HCT116 (cell line): Measurements from ENCODE around the gene STARD4. TPM values are rescaled to one million over a fixed set of nuclear protein-coding genes. Genes with fewer than 3 reads are reported as not detected.

ENCODE experiments used
- ATAC-seq: fragments of 200-7000 bp; cut with Tn5 transposase; 2 replicates; pipeline ENCODE4 v1.9.1; 2020; ENCODE audit warnings: mild to moderate bottlenecking, moderate library complexity
- BruUV-seq: library from RNA; stranded (reverse); fragments of 400-500 nt; replicated peaks from 2 replicates; lab custom pipeline; 2021; lab: Mats Ljungman, UMichigan
- CTCF ChIA-PET: fragments of 300-600 bp; sonication (Branson Sonifier 250); formaldehyde crosslinking; loops from one replicate; lab custom pipeline; 2021; ENCODE audit warnings: antibody characterized with exemption; lab: Charles Lee
- POLR2A ChIA-PET: fragments of 300-600, 350-600 bp; sonication (Branson Sonifier 250); formaldehyde crosslinking; loops from one replicate; lab custom pipeline; 2021; ENCODE audit warnings: antibody characterized with exemption; lab: Charles Lee
- RAD21 ChIA-PET, 2 experiments: fragments of 300-600 bp; sonication (Branson Sonifier 250); formaldehyde crosslinking; loops; one replicate each; lab custom pipeline; 2023; ENCODE audit warnings: low total read pairs in 2 of 2; ENCODE audit not compliant: uncharacterized antibody in 2 of 2, unreplicated experiment in 2 of 2, low non-redundant PET in 1 of 2; lab: Charles Lee
- DNase-seq: peaks from one replicate; pipeline ENCODE4 v3.0.0-alpha.2; 2010; ENCODE audit warnings: low read depth, low spot score
- H2AFZ ChIP-seq: fragments of 200-600 bp; shearing (Covaris generic), sonication (generic); 2 replicates; pipeline ENCODE4 v1.6.1; 2017; ENCODE audit warnings: low read depth, mixed run types, mixed read lengths, antibody characterized with exemption, low read length; ENCODE audit not compliant: poor library complexity, severe bottlenecking
- H3K27ac ChIP-seq: 2 replicates; pipeline ENCODE4 v1.5.1; 2012; ENCODE audit warnings: low read depth, low read length
- H3K27me3 ChIP-seq: fragments of 200-600 bp; sonication (generic); 2 replicates; pipeline ENCODE4 v1.6.1; 2016; ENCODE audit warnings: mixed run types, low read length, mixed read lengths; ENCODE audit not compliant: insufficient read depth
- H3K36me3 ChIP-seq, 2 experiments: fragments of 200-500 bp in 1 of 2; fragments of 200-600 bp in 1 of 2; sonication (Bioruptor generic) in 1 of 2; sonication (generic) in 1 of 2; 2 replicates each; pipeline versions ENCODE4 v1.5.1 to v1.6.1; 2014 to 2016; ENCODE audit warnings: low read length in 2 of 2, inconsistent platforms in 1 of 2, mixed read lengths in 1 of 2, mixed run types in 1 of 2; ENCODE audit not compliant: insufficient read depth in 2 of 2, control insufficient read depth in 1 of 2
- H3K4me1 ChIP-seq, 2 experiments: fragments of 200-600 bp in 1 of 2; sonication (generic) in 1 of 2; 2 replicates each; pipeline versions ENCODE4 v1.5.1 to v1.6.1; 2012 to 2017; ENCODE audit warnings: low read length in 2 of 2, inconsistent platforms in 1 of 2, mild to moderate bottlenecking in 1 of 2, mixed read lengths in 1 of 2, mixed run types in 1 of 2, moderate library complexity in 1 of 2; ENCODE audit not compliant: insufficient read depth in 2 of 2, control insufficient read depth in 1 of 2
- H3K4me2 ChIP-seq: fragments of 200-600 bp; sonication (generic); 2 replicates; pipeline ENCODE4 v1.6.1; 2017; ENCODE audit warnings: mixed run types, low read length, mixed read lengths
- H3K4me3 ChIP-seq, 2 experiments: fragments of 200-600 bp in 1 of 2; sonication (generic) in 1 of 2; replicated peaks in 1 of 2; 2 replicates each; pipeline ENCODE4 v1.5.1; 2011 to 2016; ENCODE audit warnings: low read length in 2 of 2, control low read depth in 1 of 2, low read depth in 1 of 2, mild to moderate bottlenecking in 1 of 2, mixed read lengths in 1 of 2, mixed run types in 1 of 2
- H3K79me2 ChIP-seq: fragments of 200-600 bp; sonication (generic); 2 replicates; pipeline ENCODE4 v1.6.1; 2017; ENCODE audit warnings: mild to moderate bottlenecking, mixed run types, low read length, moderate library complexity, mixed read lengths; ENCODE audit not compliant: insufficient read depth
- H3K9ac ChIP-seq: fragments of 200-600 bp; sonication (generic); 2 replicates; pipeline ENCODE4 v1.6.1; 2016; ENCODE audit warnings: low read length, mixed read lengths
- H3K9me2 ChIP-seq: fragments of 200-600 bp; sonication (generic), shearing (Covaris generic); 2 replicates; pipeline ENCODE4 v1.6.1; 2017; ENCODE audit warnings: mixed run types, mild to moderate bottlenecking, moderate library complexity; ENCODE audit not compliant: insufficient read depth
- H3K9me3 ChIP-seq, 2 experiments: fragments of 200-500 bp in 1 of 2; fragments of 200-600 bp in 1 of 2; sonication (Bioruptor generic) in 1 of 2; sonication (generic) in 1 of 2; 2 replicates each; pipeline ENCODE4 v1.6.1; 2014 to 2017; ENCODE audit warnings: low read length in 2 of 2, mixed read lengths in 2 of 2, inconsistent platforms in 1 of 2, low read depth in 1 of 2, mild to moderate bottlenecking in 1 of 2, mixed run types in 1 of 2, moderate library complexity in 1 of 2; ENCODE audit not compliant: control insufficient read depth in 1 of 2, insufficient read depth in 1 of 2
- H4K20me1 ChIP-seq: fragments of 200-600 bp; sonication (generic), shearing (Covaris generic); 2 replicates; pipeline ENCODE4 v1.6.1; 2017; ENCODE audit warnings: mixed run types, mild to moderate bottlenecking, moderate library complexity; ENCODE audit not compliant: insufficient read depth
- ATF3 ChIP-seq: IDR thresholded peaks from 2 replicates; pipeline ENCODE4 v1.6.1; 2012
- CBX3 ChIP-seq: IDR thresholded peaks from 2 replicates; pipeline ENCODE4 v1.6.1; 2012; ENCODE audit warnings: low read depth
- CEBPB ChIP-seq: IDR thresholded peaks from 2 replicates; pipeline ENCODE4 v1.6.1; 2012; ENCODE audit warnings: low read depth
- CTCF ChIP-seq, 3 experiments: fragments of 200-600 bp in 1 of 3; sonication (generic) in 1 of 3; IDR thresholded peaks in 2 of 3; conservative IDR thresholded peaks in 1 of 3; 2 replicates each; pipeline ENCODE4 v1.5.1; 2012 to 2017; ENCODE audit warnings: low read depth in 2 of 3, low read length in 2 of 3, antibody characterized with exemption in 1 of 3, borderline replicate concordance in 1 of 3, control low read depth in 1 of 3, mild to moderate bottlenecking in 1 of 3, mixed read lengths in 1 of 3, mixed run types in 1 of 3, moderate library complexity in 1 of 3; ENCODE audit not compliant: insufficient read depth in 1 of 3
- EGR1 ChIP-seq: IDR thresholded peaks from 2 replicates; pipeline ENCODE4 v1.6.1; 2012; ENCODE audit warnings: low read depth
- EZH2 ChIP-seq: fragments of 200-600 bp; sonication (generic); IDR thresholded peaks from 2 replicates; pipeline ENCODE4 v1.6.1; 2017; ENCODE audit warnings: antibody characterized with exemption, mixed run types
- EZH2phosphoT487 ChIP-seq: fragments of 200-600 bp; IDR thresholded peaks from 2 replicates; pipeline ENCODE4 v1.6.1; 2018; ENCODE audit warnings: antibody characterized with exemption, borderline replicate concordance
- JUND ChIP-seq: IDR thresholded peaks from 2 replicates; pipeline ENCODE4 v1.6.1; 2012
- POLR2A ChIP-seq: IDR thresholded peaks from 2 replicates; pipeline ENCODE4 v1.7.0; 2011; ENCODE audit warnings: borderline replicate concordance; ENCODE audit not compliant: insufficient read depth, insufficient read length; ENCODE audit errors: extremely low read depth
- REST ChIP-seq: IDR thresholded peaks from 2 replicates; pipeline ENCODE4 v1.6.1; 2012; ENCODE audit warnings: low read depth
- SIN3A ChIP-seq: IDR thresholded peaks from 2 replicates; pipeline ENCODE4 v1.6.1; 2012; ENCODE audit warnings: low read depth
- SP1 ChIP-seq: IDR thresholded peaks from 2 replicates; pipeline ENCODE4 v1.6.1; 2012; ENCODE audit warnings: low read depth
- SRF ChIP-seq: IDR thresholded peaks from 2 replicates; pipeline ENCODE4 v1.6.1; 2012; ENCODE audit warnings: low read depth
- ZFX ChIP-seq: fragments of 450-650 bp; IDR thresholded peaks from 2 replicates; pipeline ENCODE4 v1.6.1; 2017
- ZNF274 ChIP-seq: fragments of 200-500 bp; sonication (Bioruptor generic); IDR thresholded peaks from 2 replicates; pipeline ENCODE4 v1.6.1; 2014; ENCODE audit warnings: mild to moderate bottlenecking, low read depth, low read length, inconsistent platforms
- intact Hi-C: fragments of 100-400 bp; cut with micrococcal nuclease; formaldehyde crosslinking; loops from 2 replicates; pipeline ENCODE4 v1.10.0; 2022
- total RNA-seq: library from RNA; stranded (reverse); gene quantifications from one replicate; pipeline ENCODE4 v1.2.1, GENCODE V29; 2021; ENCODE audit not compliant: unreplicated experiment

The STARD4 gene
- total RNA-seq, 1 experiment from 2014 or later: 44.3 TPM

- RAD21 ChIA-PET: no interaction called here
- no peaks in the 10 kb centered on the region for H3K79me2 ChIP-seq
- POLR2A ChIA-PET: no interaction called here
- H3K36me3 ChIP-seq: no peaks in the 10 kb centered on the region
- H3K27ac ChIP-seq: no peak overlapping the region
- TF ChIP-seq EZH2 (no peak), ATF3 (no peak), POLR2A (no peak), SIN3A (no peak), ZFX (no peak), ZNF274 (no peak), CEBPB (no peak), SP1 (no peak), JUND (no peak), EZH2phosphoT487 (no peak), SRF (no peak)
- no peaks in the 10 kb centered on the region for H3K27me3 ChIP-seq
- no peaks in the 10 kb centered on the region for H4K20me1 ChIP-seq
- no peak overlapping the region for H3K4me3 ChIP-seq
- CTCF ChIA-PET: no interaction called here
- ATAC-seq: no peak
- no peaks in the 10 kb centered on the region for H3K9me3 ChIP-seq
- H3K4me2 ChIP-seq: no peak overlapping the region
- BruUV-seq: no TSS peak
- no peak overlapping the region for H2AFZ ChIP-seq
- no peak for DNase-seq
- peaks cover 4 to 8% of the 10 kb centered on the region in 2 experiments; a peak in 3 of 4 replicates for H3K4me1 ChIP-seq
- intact Hi-C loops: no loop called here
- no peaks in the 10 kb centered on the region for H3K9me2 ChIP-seq
- H3K9ac ChIP-seq: no peak overlapping the region
These were observed 57.6 kb downstream of the STARD4 start for GRCh38 chr5:111454776-111455175.

GRCh38 chr5:111454198-111454622 is 58.1 kb downstream of the STARD4 start:
- ChIA-PET RAD21 (no interaction called here), CTCF (no interaction called here), POLR2A (no interaction called here)
- Histone ChIP-seq H3K27me3 (no peaks in the 10 kb centered on the region), H3K4me3 (no peak overlapping the region), H3K36me3 (no peaks in the 10 kb centered on the region), H3K9me3 (no peaks in the 10 kb centered on the region), H3K79me2 (no peaks in the 10 kb centered on the region), H3K4me2 (no peak overlapping the region), H3K27ac (no peak overlapping the region), H2AFZ (no peak overlapping the region), H3K9me2 (no peaks in the 10 kb centered on the region), H3K9ac (no peak overlapping the region), H3K4me1 (peaks cover 4 to 8% of the 10 kb centered on the region in 2 experiments; a peak in 3 of 4 replicates), H4K20me1 (no peaks in the 10 kb centered on the region)
- intact Hi-C loops: no loop called here
- BruUV-seq: no TSS peak
- ATAC-seq (no peak), DNase-seq (no peak)
- TF ChIP-seq REST (no peak), CTCF (IDR thresholded peaks at IDR 0.05 in 2 of 3, conservative IDR thresholded peaks at IDR 0.05 in 1 of 3; ENCODE audit: borderline replicate concordance in 1 of 3, insufficient read depth in 1 of 3, low read depth in 2 of 3, low read length in 2 of 3) (no peak), CEBPB (no peak), CBX3 (no peak), EGR1 (no peak), ZFX (no peak)
